K562 (cell line): ENCODE results near the gene SCAMP3. TPM values are rescaled to one million over a fixed set of nuclear protein-coding genes. Genes with fewer than 3 reads are reported as not detected.

ENCODE experiments used
- FOXA3 ChIP-seq, 2 experiments: fragments of 450-650 bp in 1 of 2; sonication (generic) in 1 of 2; formaldehyde crosslinking; IDR thresholded peaks in 1 of 2; conservative IDR thresholded peaks in 1 of 2; 2 replicates each; pipeline versions ENCODE4 v1.4.0 to v1.8.0; 2020 to 2022; ENCODE audit warnings: mild to moderate bottlenecking in 2 of 2, missing genetic modification reagents in 1 of 2
- HDAC6 ChIP-seq: IDR thresholded peaks from 2 replicates; pipeline ENCODE4 v1.6.1; 2012; ENCODE audit warnings: low read depth, mild to moderate bottlenecking, control low read depth, inconsistent platforms, low read length, moderate library complexity
- HDGF ChIP-seq: fragments of 450-650 bp; IDR thresholded peaks from 2 replicates; pipeline ENCODE4 v1.6.1; 2016
- NCOA2 ChIP-seq, 2 experiments: fragments of 450-650 bp; IDR thresholded peaks; 2 replicates each; pipeline ENCODE4 v1.6.1; 2018; ENCODE audit warnings: mild to moderate bottlenecking in 2 of 2, moderate library complexity in 1 of 2; ENCODE audit not compliant: partially characterized antibody in 2 of 2
- NFYB ChIP-seq: IDR thresholded peaks from 2 replicates; pipeline ENCODE4 v1.6.1; 2011; ENCODE audit warnings: mild to moderate bottlenecking, moderate library complexity; ENCODE audit not compliant: insufficient read length; ENCODE audit errors: extremely low read depth
- NONO ChIP-seq, 2 experiments: fragments of 200-400 bp in 1 of 2; fragments of 450-650 bp in 1 of 2; formaldehyde crosslinking in 1 of 2; IDR thresholded peaks; 2 replicates each; pipeline ENCODE4 v1.6.1; 2017; ENCODE audit warnings: low read depth in 2 of 2, mild to moderate bottlenecking in 2 of 2, moderate library complexity in 2 of 2, low read length in 1 of 2
- SMAD2 ChIP-seq: fragments of 150-350 bp; IDR thresholded peaks from 2 replicates; pipeline ENCODE4 v1.6.1; 2014; ENCODE audit warnings: low read depth, mild to moderate bottlenecking, low read length
- SMC3 ChIP-seq: conservative IDR thresholded peaks from 2 replicates; pipeline ENCODE4 v1.6.1; 2011; ENCODE audit warnings: low read depth, low read length, improper control_type of control experiment; ENCODE audit not compliant: insufficient read depth
- TRIM28 ChIP-seq: fragments of 450-650 bp; IDR thresholded peaks from 2 replicates; pipeline ENCODE4 v1.6.1; 2017
- ZC3H4 ChIP-seq: sonication (generic); formaldehyde crosslinking; IDR thresholded peaks from 2 replicates; pipeline ENCODE4 v1.9.0; 2021; ENCODE audit warnings: missing genetic modification reagents, borderline replicate concordance
- ZNF124 ChIP-seq: sonication (generic); formaldehyde crosslinking; IDR thresholded peaks from 2 replicates; pipeline ENCODE4 v1.8.1; 2022; ENCODE audit warnings: missing genetic modification reagents
- ZNF140 ChIP-seq: fragments of 250-450 bp; sonication (Bioruptor Pico); IDR thresholded peaks from 2 replicates; pipeline ENCODE4 v1.8.0; 2021; ENCODE audit warnings: moderate library complexity, mild to moderate bottlenecking, inconsistent platforms
- ZNF24 ChIP-seq: fragments of 450-650 bp; IDR thresholded peaks from 2 replicates; pipeline ENCODE4 v1.6.1; 2016
- ZNF445 ChIP-seq: fragments of 250-450 bp; sonication (Bioruptor Pico); IDR thresholded peaks from 2 replicates; pipeline ENCODE4 v1.4.0; 2020; ENCODE audit warnings: low read depth, mild to moderate bottlenecking, moderate library complexity
- ZNF589 ChIP-seq: fragments of 200-800 bp; sonication (Bioruptor generic); IDR thresholded peaks from 2 replicates; pipeline ENCODE4 v1.6.1; 2016; ENCODE audit warnings: low read depth, missing genetic modification characterization, missing compliant biosample characterization
- ZNF668 ChIP-seq: fragments of 250-450 bp; sonication (Bioruptor Pico); IDR thresholded peaks from 2 replicates; pipeline ENCODE4 v1.8.0; 2022; ENCODE audit warnings: mild to moderate bottlenecking, inconsistent platforms
- ZSCAN32 ChIP-seq: fragments of 450-650 bp; formaldehyde crosslinking; IDR thresholded peaks from 2 replicates; pipeline ENCODE4 v1.4.0; 2020; ENCODE audit warnings: mild to moderate bottlenecking, moderate library complexity
- polyA plus RNA-seq, 8 experiments: library from polyadenylated mRNA; depleted of rRNA in 4 of 8; stranded (reverse) in 5 of 8; unstranded in 3 of 8; fragments of >200 nt; fragmentation: Nextera tagmentation in 2 of 8; fragmentation: Illumina TruSeq in 1 of 8; extraction: Ambion mirVana in 2 of 8; extraction: Trizol in 1 of 8; gene quantifications; 2 replicates each; pipeline versions ENCODE4 v1.2.1 to v1.2.3, GENCODE V29; 2011 to 2014; ENCODE audit warnings: inconsistent platforms in 1 of 8, missing spikeins in 1 of 8
- total RNA-seq, 7 experiments: library from RNA; depleted of rRNA in 6 of 7; stranded (reverse); fragments of >200 nt in 6 of 7; fragmentation: Illumina TruSeq in 2 of 7; extraction: Trizol in 2 of 7; gene quantifications; 2 replicates each; pipeline versions ENCODE4 v1.2.1 to v1.2.3, GENCODE V29; 2011 to 2021; ENCODE audit warnings: low replicate concordance in 1 of 7
- TF ChIP-seq, protein P1 (sequence below), 2 experiments: fragments of 450-650 bp; IDR thresholded peaks; 2 replicates each; pipeline ENCODE4 v1.6.1; 2016; ENCODE audit warnings: mild to moderate bottlenecking in 2 of 2, borderline replicate concordance in 1 of 2, low read depth in 1 of 2, moderate library complexity in 1 of 2
- TF ChIP-seq, protein P2 (sequence below), 2 experiments: fragments of 250-450 bp in 1 of 2; fragments of 450-650 bp in 1 of 2; sonication (Bioruptor Pico) in 1 of 2; IDR thresholded peaks; 2 replicates each; pipeline versions ENCODE4 v1.6.1 to v1.8.0; 2016 to 2021; ENCODE audit warnings: mild to moderate bottlenecking in 2 of 2, moderate library complexity in 2 of 2, missing compliant biosample characterization in 1 of 2, missing genetic modification characterization in 1 of 2

The SCAMP3 gene
- total and polyA plus RNA-seq, 9 of the 15 experiments (the other 6 are each of a cell fraction or from before 2014, with no cell fraction given) = 14.2 to 131 (median 86.1) TPM

GRCh38 chr1:155261852-155262673 is at the start of gene SCAMP3 (continued):
- peak; percentile 38 for TF ChIP-seq NFYB
- TF ChIP-seq ZNF668 (CRISPR knock-in tag) = no peak
- TF ChIP-seq NONO (IDR thresholded peaks at IDR 0.05; ENCODE audit: low read depth in 2 of 2, low read length in 1 of 2) = no peak
- TF ChIP-seq, protein P1, sequence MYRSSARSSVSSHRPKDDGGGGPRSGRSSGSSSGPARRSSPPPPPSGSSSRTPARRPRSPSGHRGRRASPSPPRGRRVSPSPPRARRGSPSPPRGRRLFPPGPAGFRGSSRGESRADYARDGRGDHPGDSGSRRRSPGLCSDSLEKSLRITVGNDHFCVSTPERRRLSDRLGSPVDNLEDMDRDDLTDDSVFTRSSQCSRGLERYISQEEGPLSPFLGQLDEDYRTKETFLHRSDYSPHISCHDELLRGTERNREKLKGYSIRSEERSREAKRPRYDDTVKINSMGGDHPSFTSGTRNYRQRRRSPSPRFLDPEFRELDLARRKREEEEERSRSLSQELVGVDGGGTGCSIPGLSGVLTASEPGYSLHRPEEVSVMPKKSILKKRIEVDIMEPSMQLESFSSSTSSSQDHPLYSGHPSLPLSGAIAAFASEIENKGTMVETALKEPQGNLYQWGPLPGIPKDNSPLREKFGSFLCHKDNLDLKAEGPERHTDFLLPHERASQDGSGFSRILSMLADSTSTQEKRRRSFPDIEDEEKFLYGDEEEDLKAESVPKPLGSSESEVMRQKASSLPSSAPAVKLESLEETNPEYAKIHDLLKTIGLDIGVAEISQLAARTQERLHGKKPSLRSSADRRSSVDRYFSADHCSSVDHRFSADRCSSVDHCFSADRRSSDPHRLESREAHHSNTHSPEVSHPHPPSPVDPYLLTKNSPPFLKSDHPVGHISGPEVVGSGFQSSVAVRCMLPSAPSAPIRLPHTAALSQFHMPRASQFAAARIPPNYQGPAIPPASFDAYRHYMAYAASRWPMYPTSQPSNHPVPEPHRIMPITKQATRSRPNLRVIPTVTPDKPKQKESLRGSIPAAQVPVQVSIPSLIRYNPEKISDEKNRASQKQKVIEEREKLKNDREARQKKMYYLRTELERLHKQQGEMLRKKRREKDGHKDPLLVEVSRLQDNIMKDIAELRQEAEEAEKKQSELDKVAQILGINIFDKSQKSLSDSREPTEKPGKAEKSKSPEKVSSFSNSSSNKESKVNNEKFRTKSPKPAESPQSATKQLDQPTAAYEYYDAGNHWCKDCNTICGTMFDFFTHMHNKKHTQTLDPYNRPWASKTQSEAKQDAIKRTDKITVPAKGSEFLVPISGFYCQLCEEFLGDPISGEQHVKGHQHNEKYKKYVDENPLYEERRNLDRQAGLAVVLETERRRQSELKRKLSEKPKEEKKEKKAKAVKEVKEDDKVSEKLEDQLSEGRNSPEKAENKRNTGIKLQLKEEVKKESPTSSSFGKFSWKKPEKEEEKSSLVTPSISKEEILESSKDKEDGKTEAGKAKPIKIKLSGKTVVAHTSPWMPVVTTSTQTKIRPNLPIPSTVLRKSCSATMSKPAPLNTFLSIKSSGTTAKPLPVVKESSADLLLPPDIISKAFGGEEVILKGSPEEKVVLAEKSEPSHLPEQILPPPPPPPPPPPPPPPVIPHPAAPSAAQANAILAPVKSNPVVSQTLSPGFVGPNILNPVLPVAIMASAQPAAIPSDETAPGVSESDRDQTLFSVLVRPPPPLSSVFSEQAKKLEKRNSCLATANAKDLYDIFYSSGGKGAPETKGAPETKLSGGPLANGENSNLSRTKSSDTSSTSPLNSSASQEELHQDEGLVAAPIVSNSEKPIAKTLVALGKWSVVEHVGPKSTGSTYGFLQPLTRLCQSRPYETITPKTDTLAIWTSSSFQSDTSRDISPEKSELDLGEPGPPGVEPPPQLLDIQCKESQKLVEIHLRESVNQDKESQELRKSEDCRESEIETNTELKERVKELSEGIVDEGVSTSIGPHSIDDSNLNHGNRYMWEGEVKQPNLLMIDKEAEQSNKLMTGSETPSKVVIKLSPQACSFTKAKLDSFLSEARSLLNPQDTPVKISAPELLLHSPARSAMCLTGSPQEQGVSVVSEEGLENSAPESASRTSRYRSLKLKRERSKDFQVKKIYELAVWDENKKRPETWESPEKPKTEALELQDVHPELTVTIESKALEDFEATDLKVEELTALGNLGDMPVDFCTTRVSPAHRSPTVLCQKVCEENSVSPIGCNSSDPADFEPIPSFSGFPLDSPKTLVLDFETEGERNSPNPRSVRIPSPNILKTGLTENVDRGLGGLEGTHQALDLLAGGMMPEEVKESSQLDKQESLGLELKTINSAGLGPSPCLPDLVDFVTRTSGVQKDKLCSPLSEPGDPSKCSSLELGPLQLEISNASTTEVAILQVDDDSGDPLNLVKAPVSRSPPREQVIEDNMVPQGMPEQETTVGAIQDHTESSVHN (IDR thresholded peaks at IDR 0.05; ENCODE audit: borderline replicate concordance in 1 of 2, low read depth in 1 of 2) = no peak
- peak; percentile 20; the same call in 1 of the 2 replicates for TF ChIP-seq HDAC6
- TF ChIP-seq, protein P2, sequence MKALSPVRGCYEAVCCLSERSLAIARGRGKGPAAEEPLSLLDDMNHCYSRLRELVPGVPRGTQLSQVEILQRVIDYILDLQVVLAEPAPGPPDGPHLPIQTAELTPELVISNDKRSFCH (CRISPR knock-in tag; IDR thresholded peaks at IDR 0.05) = no peak
- TF ChIP-seq, protein P2 (tag; IDR thresholded peaks at IDR 0.05) = peak; percentile 66; the same call in 1 of the 2 replicates
- TF ChIP-seq ZNF140 = no peak
- no peak for TF ChIP-seq TRIM28
- TF ChIP-seq ZSCAN32 (CRISPR knock-in tag) = peak; percentile 49
- no peak for TF ChIP-seq SMAD2
- TF ChIP-seq ZNF445 (CRISPR knock-in tag) = peak; percentile 31; the same call in 1 of the 2 replicates
- no peak for TF ChIP-seq NCOA2 (IDR thresholded peaks at IDR 0.05; ENCODE audit: partially characterized antibody in 2 of 2)
- TF ChIP-seq SMC3 = no peak
- TF ChIP-seq HDGF = no peak
- no peak for TF ChIP-seq ZNF24
- peak; percentile 55 to 56 for TF ChIP-seq FOXA3 (CRISPR knock-in tag; conservative IDR thresholded peaks at IDR 0.05 in 1 of 2, IDR thresholded peaks at IDR 0.05 in 1 of 2)
- TF ChIP-seq ZC3H4 = no peak
- peak; percentile 18; the same call in 1 of the 2 replicates for TF ChIP-seq ZNF589 (CRISPR knock-in tag)
- no peak for TF ChIP-seq ZNF124
